Ectodermal cell (in vitro differentiated cells): ENCODE results near the gene CEMIP.

ENCODE experiments used
- H3K27ac ChIP-seq: 2 replicates; pipeline ENCODE4 v1.7.0; 2013; ENCODE audit warnings: mild to moderate bottlenecking, low read depth, low read length; ENCODE audit not compliant: insufficient read depth, poor library complexity, severe bottlenecking
- H3K27me3 ChIP-seq: 2 replicates; pipeline ENCODE4 v1.7.0; 2013; ENCODE audit warnings: mild to moderate bottlenecking, low read length; ENCODE audit not compliant: insufficient read depth, control insufficient read depth, poor library complexity, severe bottlenecking
- H3K36me3 ChIP-seq: one replicate; pipeline ENCODE4 v1.7.0; 2013; ENCODE audit warnings: low read length; ENCODE audit not compliant: control insufficient read depth, insufficient read depth
- H3K4me1 ChIP-seq: one replicate; pipeline ENCODE4 v1.7.0; 2013; ENCODE audit warnings: low read length; ENCODE audit not compliant: control insufficient read depth, insufficient read depth
- H3K4me3 ChIP-seq: 2 replicates; pipeline ENCODE4 v1.7.0; 2013; ENCODE audit warnings: low read depth, low read length, control low read depth; ENCODE audit not compliant: insufficient read depth
- H3K9me3 ChIP-seq: 2 replicates; pipeline ENCODE4 v1.7.0; 2013; ENCODE audit warnings: mild to moderate bottlenecking, low read length, moderate library complexity; ENCODE audit not compliant: control insufficient read depth
- WGBS, 2 experiments: methylation state at CpG; one replicate each; pipeline ENCODE4 v1.1.7; 2013; ENCODE audit warnings: missing lambda C conversion rate in 2 of 2; 5-methylcytosine and 5-hydroxymethylcytosine counted together

Gene CEMIP

DNA sequence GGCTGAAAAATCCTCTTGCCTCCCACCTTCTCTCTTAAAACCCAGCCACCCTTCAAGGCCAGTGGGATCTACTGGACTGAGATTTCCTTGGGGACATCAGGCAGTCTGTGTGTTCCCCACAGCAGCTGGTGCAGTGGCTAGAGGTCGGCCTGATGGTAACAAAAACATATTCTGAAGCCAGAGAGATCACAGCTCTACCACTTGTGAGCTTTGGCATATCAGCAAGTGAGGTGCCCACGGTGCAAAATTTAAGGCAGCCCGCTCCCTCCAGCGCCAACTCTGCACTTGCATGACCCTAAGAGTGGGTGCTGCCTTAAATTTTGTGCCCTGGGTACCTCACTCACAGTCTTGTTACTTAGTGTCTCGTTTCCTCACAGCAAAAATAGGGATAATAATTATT lies 113.2 kb downstream of the CEMIP start:
- H3K9me3 ChIP-seq = no peaks in the 10 kb centered on the region
- no peak overlapping the region for H3K4me3 ChIP-seq
- no peaks in the 10 kb centered on the region for H3K36me3 ChIP-seq
- no peaks in the 10 kb centered on the region for H3K4me1 ChIP-seq
- H3K27ac ChIP-seq = no peak overlapping the region
- no peaks in the 10 kb centered on the region for H3K27me3 ChIP-seq
- 93 to 94% methylated on average over 4 to 5 of the region's 5 CpGs for WGBS, 2 experiments

DNA sequence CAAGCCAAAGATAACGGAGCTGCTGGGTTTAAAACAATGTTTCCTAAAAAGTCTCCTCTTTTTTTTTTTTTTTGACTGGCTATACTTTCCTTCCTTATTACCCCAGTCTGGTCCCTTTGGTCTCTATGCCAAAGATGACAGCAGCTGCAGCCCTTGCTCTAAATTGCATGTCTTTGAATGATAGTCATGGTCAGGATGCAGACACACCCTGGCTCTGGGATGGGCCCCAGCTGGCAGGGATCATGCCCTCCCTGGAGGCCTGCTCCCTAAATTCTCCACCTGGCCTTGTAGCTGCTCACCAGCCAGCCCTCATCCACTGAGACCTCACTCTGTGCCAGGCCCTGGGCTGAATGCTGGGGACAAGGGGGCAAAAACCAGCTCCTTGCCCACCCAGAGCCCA lies 114.6 kb downstream of the CEMIP start:
- Histone ChIP-seq H3K27ac (no peak overlapping the region), H3K36me3 (no peaks in the 10 kb centered on the region), H3K4me3 (no peak overlapping the region), H3K27me3 (no peaks in the 10 kb centered on the region), H3K4me1 (no peaks in the 10 kb centered on the region), H3K9me3 (no peaks in the 10 kb centered on the region)
- WGBS, 2 experiments = 87 to 92% methylated on average over 1 of the region's 1 CpG

DNA sequence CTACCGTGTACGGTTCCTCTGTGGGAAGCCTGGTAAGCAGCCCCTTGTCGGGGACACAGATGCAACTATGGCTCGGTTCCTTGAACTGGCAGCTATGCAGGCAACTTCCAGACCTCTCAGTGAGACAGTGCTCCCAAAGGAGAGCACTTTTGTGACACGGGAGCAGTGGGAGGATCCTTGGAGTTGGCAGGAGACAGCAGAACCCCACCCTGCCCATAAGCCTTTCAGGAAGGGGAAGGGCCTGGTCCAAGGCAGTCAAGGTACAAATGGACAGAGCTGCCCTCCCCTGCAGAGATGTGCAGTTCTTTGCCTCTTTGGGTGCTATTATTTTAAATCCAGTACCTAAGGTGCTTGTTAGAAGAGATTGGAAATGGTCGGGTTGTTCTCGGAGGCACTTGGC lies 115.9 kb downstream of the CEMIP start:
- no peaks in the 10 kb centered on the region for H3K36me3 ChIP-seq
- H3K4me1 ChIP-seq = no peaks in the 10 kb centered on the region

DNA sequence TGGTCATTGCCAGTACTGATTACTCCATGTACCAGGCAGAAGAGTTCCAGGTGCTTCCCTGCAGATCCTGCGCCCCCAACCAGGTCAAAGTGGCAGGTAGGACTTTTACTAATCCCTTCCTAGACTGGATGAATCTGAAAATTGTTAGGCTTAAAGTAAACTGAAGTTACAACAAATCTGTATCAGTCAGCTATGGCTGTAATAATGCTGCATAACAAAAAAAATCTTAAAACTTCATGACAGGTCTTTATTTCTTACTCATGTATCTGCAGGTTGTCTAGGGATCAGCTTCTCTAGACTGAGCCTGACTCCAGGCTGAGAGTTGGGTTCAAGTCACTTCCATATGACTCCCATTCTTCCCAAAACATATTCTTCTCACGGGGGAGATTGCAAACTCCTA lies 116.8 kb downstream of the CEMIP start:
- Histone ChIP-seq H3K27ac (no peak overlapping the region), H3K27me3 (no peaks in the 10 kb centered on the region), H3K9me3 (no peaks in the 10 kb centered on the region), H3K36me3 (no peaks in the 10 kb centered on the region), H3K4me1 (no peaks in the 10 kb centered on the region), H3K4me3 (no peak overlapping the region)
- whole genome bisulfite sequencing, 2 experiments = 97 to 98% methylated on average over 2 of the region's 2 CpGs

More for the DNA sequence above, 115.9 kb downstream of the CEMIP start:
- no peaks in the 10 kb centered on the region for H3K9me3 ChIP-seq
- 87 to 88% methylated on average over 7 of the region's 7 CpGs for WGBS, 2 experiments
- H3K4me3 ChIP-seq = no peak overlapping the region
- no peak overlapping the region for H3K27ac ChIP-seq
- H3K27me3 ChIP-seq = no peaks in the 10 kb centered on the region

DNA sequence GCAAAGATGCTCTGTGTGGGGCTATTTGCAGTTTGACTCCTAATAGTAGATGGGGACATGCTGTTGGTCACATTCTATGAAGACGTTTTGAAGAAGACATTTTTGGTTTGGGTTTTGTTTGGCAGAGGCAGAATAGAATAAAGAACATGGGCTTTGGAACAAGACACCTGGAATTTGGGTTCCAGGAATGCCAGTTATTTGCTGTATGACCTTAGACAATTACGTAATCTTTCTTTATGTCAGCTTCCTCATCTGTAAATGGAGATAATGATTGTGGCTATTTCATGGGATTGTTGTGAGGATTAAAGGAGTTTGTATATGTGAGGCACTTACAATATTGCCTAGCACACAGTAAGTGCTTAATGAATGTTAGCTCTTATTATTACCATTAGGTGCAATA lies 118.9 kb downstream of the CEMIP start:
- Histone ChIP-seq H3K4me1 (no peaks in the 10 kb centered on the region), H3K4me3 (no peak overlapping the region), H3K36me3 (no peaks in the 10 kb centered on the region), H3K27me3 (no peaks in the 10 kb centered on the region), H3K9me3 (no peaks in the 10 kb centered on the region), H3K27ac (no peak overlapping the region)
- WGBS, 2 experiments = 80 to 87% methylated on average over 2 of the region's 2 CpGs

DNA sequence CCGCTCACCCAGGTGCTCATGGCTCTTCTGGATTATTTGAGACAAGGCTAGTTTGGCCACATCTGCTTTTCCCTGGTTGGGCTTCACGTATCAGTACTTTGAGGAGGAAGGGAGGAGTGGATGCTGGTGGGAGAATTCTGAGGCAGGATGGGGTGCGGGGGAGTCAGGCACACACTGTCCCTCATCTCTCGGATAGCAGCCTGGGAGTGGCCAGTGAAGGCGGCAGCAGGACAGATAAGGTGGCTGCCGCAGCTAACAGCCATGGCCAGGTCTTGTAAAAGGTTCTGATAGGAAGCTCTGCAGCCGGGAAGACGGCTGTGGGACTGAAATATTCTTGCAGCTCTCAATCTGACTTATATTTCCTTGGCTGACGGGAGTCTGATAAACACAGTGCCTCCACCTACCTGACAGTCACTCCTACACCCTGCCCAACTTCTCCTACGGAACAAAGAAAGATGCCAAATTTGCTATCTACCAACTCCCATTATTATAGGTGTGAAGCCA lies 123.2 kb downstream of the CEMIP start:
- no peaks in the 10 kb centered on the region for H3K36me3 ChIP-seq
- no peak overlapping the region for H3K27ac ChIP-seq
- 92% methylated on average over 10 of the region's 10 CpGs for WGBS, 2 experiments
- no peak overlapping the region for H3K4me3 ChIP-seq
- H3K4me1 ChIP-seq = peaks cover 4% of the 10 kb centered on the region
- H3K27me3 ChIP-seq = no peaks in the 10 kb centered on the region
- no peaks in the 10 kb centered on the region for H3K9me3 ChIP-seq

DNA sequence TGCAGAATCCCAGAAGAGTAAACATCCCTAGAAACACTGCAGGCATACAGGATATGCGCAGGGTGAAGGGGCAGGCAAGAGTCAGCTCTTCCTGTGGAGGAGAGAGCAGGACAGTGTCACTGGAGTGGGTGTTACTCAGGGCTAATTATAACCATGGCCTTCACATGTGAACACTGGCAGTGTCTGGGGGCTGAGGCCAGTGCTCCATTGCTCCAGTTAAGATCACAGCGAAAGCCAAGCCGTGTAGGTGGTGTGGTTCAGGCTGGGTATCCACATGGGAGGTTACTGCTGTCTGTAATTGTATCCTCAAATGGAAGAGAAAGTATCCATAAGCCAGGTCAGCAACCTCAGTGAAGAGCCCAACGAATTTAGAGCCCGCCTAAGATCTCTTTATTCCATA lies 125.8 kb downstream of the CEMIP start:
- Histone ChIP-seq H3K4me3 (no peak overlapping the region), H3K27ac (no peak overlapping the region), H3K36me3 (no peaks in the 10 kb centered on the region), H3K4me1 (peaks cover 4% of the 10 kb centered on the region), H3K27me3 (no peaks in the 10 kb centered on the region), H3K9me3 (no peaks in the 10 kb centered on the region)
- 89 to 96% methylated on average over 5 of the region's 5 CpGs for WGBS, 2 experiments

DNA sequence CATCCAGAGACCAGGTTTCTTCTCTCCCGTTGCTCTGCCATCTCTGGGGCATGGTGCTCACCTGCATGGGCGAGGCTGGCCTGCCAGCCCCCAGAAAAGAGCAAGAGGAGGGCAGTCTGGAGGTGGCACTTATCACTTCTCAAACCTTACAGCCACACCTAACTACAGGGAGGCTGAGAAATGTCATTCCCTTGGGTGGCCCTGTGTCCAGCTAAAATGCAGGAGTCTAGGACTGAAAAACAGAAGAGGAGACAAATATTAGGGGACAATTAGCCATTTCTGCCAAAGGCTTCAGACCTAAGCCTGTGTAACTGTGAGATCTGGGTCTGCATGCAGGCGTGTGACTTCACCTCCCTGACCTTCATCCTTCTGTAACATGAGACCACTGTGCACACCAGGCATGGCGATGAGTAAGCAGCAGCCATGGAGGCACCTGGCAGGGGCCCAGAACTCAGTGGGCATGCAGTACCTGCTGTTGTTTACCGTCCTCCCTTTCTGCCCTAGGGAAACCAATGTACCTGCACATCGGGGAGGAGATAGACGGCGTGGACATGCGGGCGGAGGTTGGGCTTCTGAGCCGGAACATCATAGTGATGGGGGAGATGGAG lies 127.1 kb downstream of the CEMIP start:
- Histone ChIP-seq H3K9me3 (no peaks in the 10 kb centered on the region), H3K27me3 (no peaks in the 10 kb centered on the region), H3K27ac (no peak overlapping the region), H3K36me3 (no peaks in the 10 kb centered on the region), H3K4me1 (peaks cover 4% of the 10 kb centered on the region), H3K4me3 (no peak overlapping the region)
- WGBS, 2 experiments = 92% methylated on average over 11 of the region's 11 CpGs

DNA sequence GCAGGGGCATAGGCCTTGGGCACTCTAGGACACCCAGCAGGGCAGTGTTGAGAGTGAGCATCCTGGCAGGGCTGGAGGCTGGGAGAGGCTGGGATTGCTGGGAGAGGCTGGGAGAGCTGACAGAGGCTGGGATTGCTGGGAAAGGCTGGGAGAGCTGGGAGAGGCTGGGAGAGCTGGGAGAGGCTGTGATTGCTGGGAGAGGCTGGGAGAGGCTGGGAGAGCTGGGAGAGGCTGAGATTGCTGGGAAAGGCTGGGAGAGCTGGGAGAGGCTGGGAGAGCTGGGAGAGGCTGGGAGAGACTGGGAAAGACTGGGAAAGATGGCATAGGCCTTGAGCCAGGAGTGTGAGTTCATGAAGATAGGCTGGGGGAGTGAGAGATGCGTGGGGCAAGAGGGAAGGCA lies 132.7 kb downstream of the CEMIP start:
- 96 to 97% methylated on average over 1 of the region's 1 CpG for WGBS, 2 experiments
- Histone ChIP-seq H3K27me3 (no peaks in the 10 kb centered on the region), H3K27ac (no peak overlapping the region), H3K4me1 (no peaks in the 10 kb centered on the region), H3K36me3 (no peaks in the 10 kb centered on the region), H3K9me3 (no peaks in the 10 kb centered on the region), H3K4me3 (no peak overlapping the region)

DNA sequence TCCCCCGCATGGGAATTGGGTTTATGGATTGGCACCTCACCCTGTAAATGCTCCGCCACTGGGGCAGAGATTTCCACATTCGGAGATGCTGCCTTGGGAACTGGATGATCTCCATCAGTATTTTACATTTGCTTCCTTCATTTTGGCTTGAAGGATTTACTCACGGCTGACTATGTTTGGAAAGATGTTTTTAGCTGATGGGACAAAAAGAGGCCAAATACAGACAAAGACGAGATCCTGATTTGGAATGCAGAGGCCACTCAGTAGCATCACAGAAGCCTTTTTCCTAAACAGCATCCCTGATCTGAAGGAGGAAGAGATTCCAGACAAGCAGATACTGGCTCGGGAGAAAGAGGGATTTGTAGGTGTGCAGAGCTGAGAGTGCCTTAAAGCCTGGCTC lies 133.5 kb downstream of the CEMIP start:
- H3K27me3 ChIP-seq = no peaks in the 10 kb centered on the region
- H3K4me1 ChIP-seq = no peaks in the 10 kb centered on the region
- no peaks in the 10 kb centered on the region for H3K9me3 ChIP-seq
- WGBS, 2 experiments = 86 to 93% methylated on average over 6 of the region's 6 CpGs
- H3K4me3 ChIP-seq = no peak overlapping the region
- no peak overlapping the region for H3K27ac ChIP-seq
- no peaks in the 10 kb centered on the region for H3K36me3 ChIP-seq

DNA sequence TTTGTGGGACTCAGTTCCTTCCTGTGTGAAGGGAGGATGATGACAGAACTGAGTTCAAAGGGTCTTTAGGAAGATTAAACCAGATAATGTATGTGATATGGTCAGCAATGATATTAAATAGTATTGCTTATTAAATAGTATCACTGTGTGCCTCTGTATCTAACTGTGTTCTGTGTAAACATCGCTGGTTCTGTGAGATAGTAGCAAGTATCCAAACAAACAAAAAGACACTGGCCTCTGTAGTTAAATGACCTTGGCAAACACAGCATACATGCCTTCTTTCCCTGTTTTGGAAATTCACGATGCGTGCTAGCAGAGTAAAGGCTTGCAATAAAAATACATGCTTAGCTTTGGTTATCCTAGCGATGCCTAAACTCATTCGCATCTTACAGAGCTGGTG lies 134.4 kb downstream of the CEMIP start:
- no peaks in the 10 kb centered on the region for H3K4me1 ChIP-seq
- H3K4me3 ChIP-seq = no peak overlapping the region
- H3K36me3 ChIP-seq = no peaks in the 10 kb centered on the region
- no peaks in the 10 kb centered on the region for H3K9me3 ChIP-seq
- no peak overlapping the region for H3K27ac ChIP-seq
- WGBS, 2 experiments = 92 to 98% methylated on average over 5 of the region's 5 CpGs
- no peaks in the 10 kb centered on the region for H3K27me3 ChIP-seq
